Thyroid gland (tissue), 4 donors: ENCODE measurements around the gene ZNF367.

Experiments
- POLR2A ChIP-seq, 2 donors: fragments of 450-650 bp; IDR thresholded peaks; one replicate each; pipeline ENCODE4 v1.6.1; 2017; ENCODE audit warnings: antibody characterized with exemption in 2 of 2, mild to moderate bottlenecking in 2 of 2, moderate library complexity in 1 of 2
- TF ChIP-seq, protein P1 (sequence below), 6 experiments: fragments of 200-600 bp in 3 of 6; fragments of 450-650 bp in 3 of 6; sonication (generic) in 3 of 6; IDR thresholded peaks; one replicate each; pipeline ENCODE4 v1.5.1; 2016 to 2019; ENCODE audit warnings: antibody characterized with exemption in 6 of 6, mild to moderate bottlenecking in 2 of 6, inconsistent platforms in 1 of 6, moderate library complexity in 1 of 6

DNA sequence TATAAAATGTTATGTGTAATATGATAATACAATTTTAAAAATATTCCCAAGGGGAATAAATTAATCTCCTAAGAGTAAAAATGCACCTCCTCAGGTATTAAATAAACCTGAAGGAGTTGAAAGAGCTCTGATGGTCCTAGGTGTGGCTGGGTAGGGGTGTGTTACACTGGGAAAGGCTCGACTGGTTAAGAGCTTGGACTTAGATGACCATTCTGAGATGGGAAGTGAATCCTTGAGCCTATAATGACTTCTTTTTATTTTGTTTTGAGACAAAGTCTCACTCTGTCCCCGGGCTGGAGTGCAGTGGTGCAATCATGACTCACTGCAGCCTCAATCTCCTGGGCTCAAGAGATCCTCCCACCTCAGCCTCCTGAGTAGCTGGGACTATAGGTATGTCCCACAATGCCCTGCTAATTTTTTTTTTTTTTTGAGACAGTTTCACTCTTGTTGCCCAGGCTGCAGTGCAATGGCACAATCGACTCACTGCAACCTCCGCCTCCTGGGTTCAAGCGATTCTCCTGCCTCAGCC lies 22.6 kb upstream of the ZNF367 start:
- TF ChIP-seq, protein P1, sequence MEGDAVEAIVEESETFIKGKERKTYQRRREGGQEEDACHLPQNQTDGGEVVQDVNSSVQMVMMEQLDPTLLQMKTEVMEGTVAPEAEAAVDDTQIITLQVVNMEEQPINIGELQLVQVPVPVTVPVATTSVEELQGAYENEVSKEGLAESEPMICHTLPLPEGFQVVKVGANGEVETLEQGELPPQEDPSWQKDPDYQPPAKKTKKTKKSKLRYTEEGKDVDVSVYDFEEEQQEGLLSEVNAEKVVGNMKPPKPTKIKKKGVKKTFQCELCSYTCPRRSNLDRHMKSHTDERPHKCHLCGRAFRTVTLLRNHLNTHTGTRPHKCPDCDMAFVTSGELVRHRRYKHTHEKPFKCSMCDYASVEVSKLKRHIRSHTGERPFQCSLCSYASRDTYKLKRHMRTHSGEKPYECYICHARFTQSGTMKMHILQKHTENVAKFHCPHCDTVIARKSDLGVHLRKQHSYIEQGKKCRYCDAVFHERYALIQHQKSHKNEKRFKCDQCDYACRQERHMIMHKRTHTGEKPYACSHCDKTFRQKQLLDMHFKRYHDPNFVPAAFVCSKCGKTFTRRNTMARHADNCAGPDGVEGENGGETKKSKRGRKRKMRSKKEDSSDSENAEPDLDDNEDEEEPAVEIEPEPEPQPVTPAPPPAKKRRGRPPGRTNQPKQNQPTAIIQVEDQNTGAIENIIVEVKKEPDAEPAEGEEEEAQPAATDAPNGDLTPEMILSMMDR (IDR thresholded peaks at IDR 0.05) = no peak
- TF ChIP-seq POLR2A (IDR thresholded peaks at IDR 0.05) = no peak
